Body of pancreas (tissue), 4 donors: ENCODE results near the gene MYOC.
"Not testable (repeated sequence)": the region's sequence is repeated elsewhere in the genome, so short reads cannot be mapped to it uniquely, and the experiment has no call there.

Source experiments
- CTCF ChIP-seq, 7 experiments: fragments of 450-650 bp in 4 of 7; fragments of 200-600 bp in 3 of 7; sonication (generic) in 3 of 7; IDR thresholded peaks; one replicate each; pipeline ENCODE4 v1.5.1; 2016 to 2019; ENCODE audit warnings: antibody characterized with exemption in 7 of 7
- POLR2A ChIP-seq, 3 donors: fragments of 450-650 bp; IDR thresholded peaks; one replicate each; pipeline ENCODE4 v1.6.1; 2016; ENCODE audit warnings: antibody characterized with exemption in 3 of 3, mild to moderate bottlenecking in 2 of 3

GRCh38 chr1:171603042-171603441, 49.4 kb downstream of the MYOC start:
- TF ChIP-seq CTCF, POLR2A (IDR thresholded peaks at IDR 0.05): not testable (repeated sequence)
